ENCODE measurements around the gene SLC29A2.

SLC29A2 gene

GRCh38 chr11:66346476-66347424, 24.8 kb downstream of the SLC29A2 start:
- no peak for DNase-seq

GRCh38 chr11:66345316-66345649, 26.3 kb downstream of the SLC29A2 start:
- DNase-seq = no peak

- no peak for DNase-seq
Observed at GRCh38 chr11:66344550-66345315, 26.8 kb downstream of the SLC29A2 start, which contains the start of gene BRMS1. TSS of gene BRMS1 (minus strand) at chr11:66345104. CDS start at chr11:66342234, 2,870 bp downstream.

GRCh38 chr11:66343176-66343575, 28.4 kb downstream of the SLC29A2 start:
- no peak for DNase-seq

GRCh38 chr11:66341502-66342126, 29.9 kb downstream of the SLC29A2 start:
- no peak for DNase-seq

- no peak for DNase-seq
Observed at GRCh38 chr11:66340596-66341501, 30.7 kb downstream of the SLC29A2 start.

GRCh38 chr11:66339686-66340483, 31.7 kb downstream of the SLC29A2 start:
- DNase-seq = no peak

GRCh38 chr11:66339162-66339675, 32.3 kb downstream of the SLC29A2 start:
- DNase-seq = no peak

GRCh38 chr11:66338276-66339161, 33.0 kb downstream of the SLC29A2 start:
- DNase-seq = no peak

GRCh38 chr11:66337103-66337899, 34.3 kb downstream of the SLC29A2 start:
- no peak for DNase-seq

GRCh38 chr11:66336234-66337102, 35.1 kb downstream of the SLC29A2 start, which contains the start of gene RIN1:
TSS of gene RIN1 (minus strand) at chr11:66336434. CDS start at chr11:66336402, 32 bp downstream.
- DNase-seq = no peak

GRCh38 chr11:66335531-66336233, 35.9 kb downstream of the SLC29A2 start:
- DNase-seq = no peak

- no peak for DNase-seq
Observed at GRCh38 chr11:66334605-66335442, 36.7 kb downstream of the SLC29A2 start.

- DNase-seq = no peak
Observed at GRCh38 chr11:66333896-66334604, 37.5 kb downstream of the SLC29A2 start.

- no peak for DNase-seq
Observed at GRCh38 chr11:66333220-66333877, 38.2 kb downstream of the SLC29A2 start.
